ENCODE measurements around the gene CNIH2.

CNIH2 gene

GRCh38 chr11:66265531-66266377 is 12.2 kb upstream of the CNIH2 start:
- TF ChIP-seq GATA2 (IDR thresholded peaks at IDR 0.05; ENCODE audit: low read depth, low read length) (no peak), GATA3 (IDR thresholded peaks at IDR 0.05; ENCODE audit: low read depth, low read length) (no peak)

DNA sequence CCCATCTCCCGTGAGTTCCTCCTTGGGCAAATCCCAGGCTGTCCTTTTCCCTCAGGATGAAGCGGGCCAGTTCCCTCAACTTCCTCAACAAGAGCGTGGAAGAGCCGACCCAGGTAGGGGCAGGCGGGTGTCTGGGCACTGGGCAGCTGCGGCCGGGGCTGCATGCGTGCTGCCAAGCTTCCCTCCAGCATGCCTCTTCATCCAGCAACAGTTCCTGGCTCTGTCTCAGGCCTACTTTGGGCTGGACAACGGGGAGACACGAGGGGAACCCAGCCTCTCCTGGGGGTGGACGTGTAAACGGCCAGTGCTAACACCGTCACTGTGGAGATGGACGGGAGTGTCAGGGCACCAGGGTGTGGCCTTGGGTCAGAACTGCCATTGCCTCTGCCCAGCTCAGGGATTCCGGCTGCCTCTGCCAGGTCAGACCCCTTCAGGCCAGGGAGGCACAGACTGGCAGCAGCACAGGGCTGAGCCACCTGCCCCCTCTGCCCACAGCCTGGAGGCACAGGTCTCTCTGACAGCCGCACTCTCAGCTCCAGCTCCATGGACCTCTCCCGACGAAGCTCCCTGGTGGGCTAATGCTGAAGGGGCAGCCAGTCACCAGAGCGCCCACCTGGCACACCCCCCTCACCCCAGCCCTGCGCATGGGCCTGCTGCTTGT is 11.5 kb upstream of the CNIH2 start:
- no peak for TF ChIP-seq GATA2 (IDR thresholded peaks at IDR 0.05; ENCODE audit: low read depth, low read length)
- TF ChIP-seq GATA3 (IDR thresholded peaks at IDR 0.05; ENCODE audit: low read depth, low read length) = no peak

GRCh38 chr11:66267039-66267378 is 11.0 kb upstream of the CNIH2 start:
- TF ChIP-seq GATA2 (IDR thresholded peaks at IDR 0.05; ENCODE audit: low read depth, low read length) (no peak), GATA3 (IDR thresholded peaks at IDR 0.05; ENCODE audit: low read depth, low read length) (no peak)

GRCh38 chr11:66267379-66268243 is 10.4 kb upstream of the CNIH2 start:
- no peak for TF ChIP-seq GATA3 (IDR thresholded peaks at IDR 0.05; ENCODE audit: low read depth, low read length)
- no peak for TF ChIP-seq GATA2 (IDR thresholded peaks at IDR 0.05; ENCODE audit: low read depth, low read length)

DNA sequence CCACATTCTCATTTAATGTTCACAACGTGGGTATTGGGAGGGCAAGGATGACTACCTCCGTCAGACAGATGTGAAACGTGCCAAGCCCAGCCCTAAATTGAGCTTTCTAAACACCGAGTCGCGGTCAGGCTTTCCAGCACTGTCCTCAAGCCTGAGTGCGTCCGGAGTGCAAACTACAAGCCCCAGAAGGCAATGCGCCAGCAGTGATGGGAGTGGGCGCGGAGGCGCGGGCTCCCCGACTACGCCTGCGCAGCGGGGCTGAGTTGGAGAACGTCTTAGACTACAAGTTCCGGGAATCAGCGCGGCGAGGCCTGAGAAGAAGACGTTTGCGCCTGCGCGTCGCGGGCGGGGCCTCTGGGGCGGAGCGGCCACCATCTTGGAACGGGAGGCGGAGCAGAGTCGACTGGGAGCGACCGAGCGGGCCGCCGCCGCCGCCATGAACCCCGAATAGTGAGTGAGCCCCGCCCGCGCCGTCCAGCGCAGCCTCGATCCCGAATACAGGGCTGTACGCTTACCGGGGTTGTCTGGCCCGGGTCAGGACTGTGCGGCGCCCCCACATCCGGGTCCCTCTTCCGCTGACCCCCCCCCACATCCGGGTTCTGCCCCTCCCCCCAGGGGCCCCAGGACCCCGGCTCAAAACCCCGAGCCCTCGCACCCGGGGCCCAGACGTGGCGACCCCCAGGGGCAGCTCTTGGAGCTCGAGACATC is 9.6 kb upstream of the CNIH2 start, which contains the start of gene RAB1B:
Gene RAB1B, plus strand, starts transcription at position 396 of the 708 bp plus-strand sequence. Its CDS starts 41 bp downstream, at position 437.
- no peak for TF ChIP-seq GATA3 (IDR thresholded peaks at IDR 0.05; ENCODE audit: low read depth, low read length)
- TF ChIP-seq GATA2 (IDR thresholded peaks at IDR 0.05; ENCODE audit: low read depth, low read length) = no peak

- TF ChIP-seq GATA2 (IDR thresholded peaks at IDR 0.05; ENCODE audit: low read depth, low read length) = no peak
- no peak for TF ChIP-seq GATA3 (IDR thresholded peaks at IDR 0.05; ENCODE audit: low read depth, low read length)
Observed at GRCh38 chr11:66268952-66269905, 8.7 kb upstream of the CNIH2 start.

DNA sequence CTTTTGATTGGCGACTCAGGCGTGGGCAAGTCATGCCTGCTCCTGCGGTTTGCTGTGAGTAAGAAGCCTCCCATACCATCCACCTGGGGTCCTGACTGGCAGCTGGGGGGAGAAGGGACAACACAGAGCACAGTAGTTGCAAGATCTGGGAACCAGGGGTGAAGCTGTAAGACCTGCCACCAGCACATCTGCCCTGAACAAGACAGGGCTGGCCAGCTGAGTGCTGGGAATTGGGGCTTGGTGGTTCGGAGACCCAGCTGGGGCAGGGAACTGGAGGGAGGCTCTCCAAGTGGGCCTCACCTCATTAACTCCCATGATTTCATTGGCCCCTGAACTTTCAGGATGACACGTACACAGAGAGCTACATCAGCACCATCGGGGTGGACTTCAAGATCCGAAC is 6.2 kb upstream of the CNIH2 start:
- TF ChIP-seq GATA3 (IDR thresholded peaks at IDR 0.05; ENCODE audit: low read depth, low read length) (no peak), GATA2 (IDR thresholded peaks at IDR 0.05; ENCODE audit: low read depth, low read length) (no peak)

DNA sequence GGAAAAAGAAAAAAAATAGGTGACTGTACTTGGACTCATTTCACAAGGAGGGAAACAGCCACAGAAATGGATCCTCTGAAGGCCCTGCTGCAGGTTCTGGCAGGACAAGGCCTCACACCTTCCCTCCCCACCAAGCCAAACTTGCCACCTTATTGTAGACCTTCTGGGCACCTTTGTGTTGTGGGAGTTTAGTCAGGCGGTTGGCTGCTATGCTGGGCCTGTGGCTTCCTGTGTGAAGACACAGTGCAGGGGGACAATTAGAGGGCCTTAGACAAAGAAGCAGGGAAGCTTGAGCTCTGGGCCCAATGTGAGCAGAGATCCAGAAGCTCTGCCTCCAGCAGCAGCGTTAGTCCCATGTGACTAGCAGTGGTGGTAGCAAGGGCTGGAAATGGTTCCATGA is 5.4 kb upstream of the CNIH2 start:
- TF ChIP-seq GATA2 (IDR thresholded peaks at IDR 0.05; ENCODE audit: low read depth, low read length) = no peak

GRCh38 chr11:66274219-66274618 is 3.8 kb upstream of the CNIH2 start:
- TF ChIP-seq GATA3 (IDR thresholded peaks at IDR 0.05; ENCODE audit: low read depth, low read length) (no peak), GATA2 (IDR thresholded peaks at IDR 0.05; ENCODE audit: low read depth, low read length) (no peak)

GRCh38 chr11:66275396-66275795 is 2.6 kb upstream of the CNIH2 start:
- no peak for TF ChIP-seq GATA2 (IDR thresholded peaks at IDR 0.05; ENCODE audit: low read depth, low read length)
- TF ChIP-seq GATA3 (IDR thresholded peaks at IDR 0.05; ENCODE audit: low read depth, low read length) = no peak

DNA sequence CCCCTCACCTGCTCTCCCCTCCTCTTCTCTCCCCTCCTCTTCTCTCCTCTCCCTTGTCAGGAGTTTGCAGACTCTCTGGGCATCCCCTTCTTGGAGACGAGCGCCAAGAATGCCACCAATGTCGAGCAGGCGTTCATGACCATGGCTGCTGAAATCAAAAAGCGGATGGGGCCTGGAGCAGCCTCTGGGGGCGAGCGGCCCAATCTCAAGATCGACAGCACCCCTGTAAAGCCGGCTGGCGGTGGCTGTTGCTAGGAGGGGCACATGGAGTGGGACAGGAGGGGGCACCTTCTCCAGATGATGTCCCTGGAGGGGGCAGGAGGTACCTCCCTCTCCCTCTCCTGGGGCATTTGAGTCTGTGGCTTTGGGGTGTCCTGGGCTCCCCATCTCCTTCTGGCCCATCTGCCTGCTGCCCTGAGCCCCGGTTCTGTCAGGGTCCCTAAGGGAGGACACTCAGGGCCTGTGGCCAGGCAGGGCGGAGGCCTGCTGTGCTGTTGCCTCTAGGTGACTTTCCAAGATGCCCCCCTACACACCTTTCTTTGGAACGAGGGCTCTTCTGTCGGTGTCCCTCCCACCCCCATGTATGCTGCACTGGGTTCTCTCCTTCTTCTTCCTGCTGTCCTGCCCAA is 1.9 kb upstream of the CNIH2 start:
- TF ChIP-seq GATA3 (IDR thresholded peaks at IDR 0.05; ENCODE audit: low read depth, low read length) = no peak
- no peak for TF ChIP-seq GATA2 (IDR thresholded peaks at IDR 0.05; ENCODE audit: low read depth, low read length)

GRCh38 chr11:66278363-66279091 is 552 bp downstream of the CNIH2 start:
- TF ChIP-seq GATA2 (IDR thresholded peaks at IDR 0.05; ENCODE audit: low read depth, low read length) (no peak), GATA3 (IDR thresholded peaks at IDR 0.05; ENCODE audit: low read depth, low read length) (no peak)
